Stimulated activated CD4-positive, alpha-beta T cell treated with anti-CD3 and anti-CD28 coated beads, Interleukin-2, amount 100 ng/mL, for 24 hours (primary cell): ENCODE measurements around the gene NUDT3.
"Not testable (repeated sequence)": the region's sequence is repeated elsewhere in the genome, so short reads cannot be mapped to it uniquely, and the experiment has no call there.

ENCODE experiments used
- DNase-seq, 2 donors: peaks; one replicate each; pipeline ENCODE4 v3.0.0-alpha.2; 2020

Gene NUDT3

GRCh38 chr6:34284563-34285447 is 107.7 kb downstream of the NUDT3 start:
- DNase-seq: no peak

- no peak for DNase-seq
Observed at GRCh38 chr6:34281702-34282334, 110.7 kb downstream of the NUDT3 start.

GRCh38 chr6:34280216-34280615 is 112.3 kb downstream of the NUDT3 start:
- DNase-seq: no peak

GRCh38 chr6:34278833-34279232 is 113.6 kb downstream of the NUDT3 start:
- DNase-seq: no peak

GRCh38 chr6:34277763-34278112 is 114.7 kb downstream of the NUDT3 start:
- DNase-seq: no peak

- no peak for DNase-seq
Observed at GRCh38 chr6:34276881-34277762, 115.3 kb downstream of the NUDT3 start.

- DNase-seq: no peak
Observed at GRCh38 chr6:34276191-34276590, 116.3 kb downstream of the NUDT3 start.

- no peak for DNase-seq
Observed at GRCh38 chr6:34275128-34275804, 117.2 kb downstream of the NUDT3 start.

- DNase-seq: no peak
Observed at GRCh38 chr6:34274129-34274528, 118.3 kb downstream of the NUDT3 start.

GRCh38 chr6:34273242-34273805 is 119.1 kb downstream of the NUDT3 start:
- DNase-seq: no peak

- no peak for DNase-seq
Observed at GRCh38 chr6:34272013-34272926, 120.2 kb downstream of the NUDT3 start.

- not testable (repeated sequence) for DNase-seq
Observed at GRCh38 chr6:34269658-34270341, 122.7 kb downstream of the NUDT3 start.

- not testable (repeated sequence) for DNase-seq
Observed at GRCh38 chr6:34269132-34269531, 123.3 kb downstream of the NUDT3 start.

- no peak for DNase-seq
Observed at GRCh38 chr6:34267746-34268145, 124.7 kb downstream of the NUDT3 start.

- not testable (repeated sequence) for DNase-seq
Observed at GRCh38 chr6:34263484-34263883, 129.0 kb downstream of the NUDT3 start.

- DNase-seq: no peak
Observed at GRCh38 chr6:34260576-34261267, 131.7 kb downstream of the NUDT3 start.

GRCh38 chr6:34259529-34260069 is 132.9 kb downstream of the NUDT3 start:
- no peak for DNase-seq

- not testable (repeated sequence) for DNase-seq
Observed at GRCh38 chr6:34252395-34252794, 140.1 kb downstream of the NUDT3 start.

GRCh38 chr6:34249469-34250261 is 142.8 kb downstream of the NUDT3 start:
- DNase-seq: no peak
